Effector memory CD4-positive, alpha-beta T cell (primary cell): Measurements from ENCODE around the gene POLR1G.

Source experiments
- DNase-seq, 3 donors: peaks; one replicate each; pipeline ENCODE4 v3.0.0-alpha.2; 2020
- H3K27ac ChIP-seq: 2 replicates; pipeline ENCODE4 v1.7.0; 2013; ENCODE audit warnings: mild to moderate bottlenecking, low read length, moderate library complexity; ENCODE audit not compliant: insufficient read depth, poor library complexity, severe bottlenecking
- H3K27me3 ChIP-seq: replicated peaks from 2 replicates; pipeline ENCODE4 v1.7.0; 2013; ENCODE audit warnings: mild to moderate bottlenecking, low read length; ENCODE audit not compliant: insufficient read depth, control insufficient read depth, poor library complexity, severe bottlenecking
- H3K36me3 ChIP-seq: 2 replicates; pipeline ENCODE4 v1.7.0; 2013; ENCODE audit warnings: mild to moderate bottlenecking, low read length, moderate library complexity; ENCODE audit not compliant: control insufficient read depth, insufficient read depth
- H3K4me1 ChIP-seq: 2 replicates; pipeline ENCODE4 v1.7.0; 2013; ENCODE audit warnings: low read length, mild to moderate bottlenecking; ENCODE audit not compliant: control insufficient read depth, insufficient read depth, poor library complexity, severe bottlenecking
- H3K4me3 ChIP-seq: 2 replicates; pipeline ENCODE4 v1.7.0; 2013; ENCODE audit warnings: low read length, low read depth, mild to moderate bottlenecking; ENCODE audit not compliant: insufficient read depth, poor library complexity, severe bottlenecking
- H3K9me3 ChIP-seq: 2 replicates; pipeline ENCODE4 v1.7.0; 2013; ENCODE audit warnings: mild to moderate bottlenecking, low read length, moderate library complexity; ENCODE audit not compliant: control insufficient read depth

POLR1G gene

GRCh38 chr19:45443462-45444317, 37.2 kb downstream of the POLR1G start:
- DNase-seq = peak; percentile 52 to 65 (median 54)
- Histone ChIP-seq H3K27me3 (no peaks in the 10 kb centered on the region), H3K27ac (peak overlapping the region; percentile 89), H3K4me3 (peak overlapping the region; percentile 45), H3K4me1 (peaks cover 37% of the 10 kb centered on the region), H3K9me3 (no peaks in the 10 kb centered on the region), H3K36me3 (no peaks in the 10 kb centered on the region)

GRCh38 chr19:45444318-45445041, 38.0 kb downstream of the POLR1G start:
- Histone ChIP-seq H3K27me3 (no peaks in the 10 kb centered on the region), H3K27ac (peak overlapping the region; percentile 89), H3K4me1 (peaks cover 45% of the 10 kb centered on the region), H3K4me3 (peak overlapping the region; percentile 45), H3K36me3 (no peaks in the 10 kb centered on the region), H3K9me3 (no peaks in the 10 kb centered on the region)
- peak; percentile 71 to 81 (median 76) for DNase-seq

DNA sequence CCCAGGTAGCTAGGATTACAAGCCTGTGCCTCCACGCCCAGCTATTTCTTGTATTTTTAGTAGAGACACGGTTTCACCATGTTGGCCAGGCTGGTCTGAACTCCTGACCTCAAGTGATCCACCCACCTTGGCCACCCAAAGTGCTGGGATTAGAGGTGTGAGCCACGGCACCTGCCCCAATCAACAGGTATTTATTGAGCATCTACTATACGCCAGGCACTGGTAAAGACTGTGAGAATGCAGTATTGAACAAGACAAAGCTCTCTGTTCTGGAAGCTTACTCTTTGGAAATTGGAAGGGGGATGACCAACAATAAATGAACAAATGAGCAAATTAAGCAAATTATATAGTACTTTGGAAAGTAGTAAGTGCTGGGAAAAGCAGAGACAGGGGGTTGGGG, 38.7 kb downstream of the POLR1G start:
- Histone ChIP-seq H3K36me3 (no peaks in the 10 kb centered on the region), H3K27me3 (no peaks in the 10 kb centered on the region), H3K27ac (peak overlapping the region; percentile 89), H3K4me3 (no peak overlapping the region), H3K9me3 (no peaks in the 10 kb centered on the region), H3K4me1 (peaks cover 47% of the 10 kb centered on the region)
- DNase-seq = no peak

DNA sequence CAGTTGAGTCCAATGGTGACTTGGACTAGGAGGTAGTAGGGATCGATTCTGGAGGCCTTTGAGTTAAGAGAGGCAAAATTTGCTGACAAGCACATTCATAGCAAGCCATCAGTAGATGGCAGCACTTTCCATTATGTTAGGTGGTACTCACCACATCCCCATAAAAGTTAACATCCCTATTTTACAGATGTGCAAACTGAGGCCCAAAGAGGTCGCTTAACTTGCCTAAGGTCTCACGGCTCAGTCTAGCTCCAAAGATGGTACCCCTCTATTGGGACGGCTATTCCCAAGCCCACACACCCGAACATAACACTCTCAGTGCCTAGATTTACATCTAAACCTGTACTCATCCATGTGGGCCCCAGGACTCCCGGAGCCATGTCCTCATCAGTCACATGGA, 39.9 kb downstream of the POLR1G start:
- Histone ChIP-seq H3K27ac (no peak overlapping the region), H3K27me3 (no peaks in the 10 kb centered on the region), H3K36me3 (no peaks in the 10 kb centered on the region), H3K4me1 (peaks cover 49% of the 10 kb centered on the region), H3K9me3 (no peaks in the 10 kb centered on the region), H3K4me3 (no peak overlapping the region)
- DNase-seq = no peak

GRCh38 chr19:45446944-45447343, 40.5 kb downstream of the POLR1G start:
- no peak for DNase-seq
- Histone ChIP-seq H3K27me3 (no peaks in the 10 kb centered on the region), H3K27ac (no peak overlapping the region), H3K36me3 (no peaks in the 10 kb centered on the region), H3K4me3 (no peak overlapping the region), H3K9me3 (no peaks in the 10 kb centered on the region), H3K4me1 (peaks cover 56% of the 10 kb centered on the region)

- H3K36me3 ChIP-seq = no peaks in the 10 kb centered on the region
- DNase-seq = no peak
- H3K27ac ChIP-seq = peak overlapping the region; percentile 99
- H3K9me3 ChIP-seq = no peaks in the 10 kb centered on the region
- H3K4me3 ChIP-seq = no peak overlapping the region
- H3K27me3 ChIP-seq = no peaks in the 10 kb centered on the region
- H3K4me1 ChIP-seq = peaks cover 43% of the 10 kb centered on the region
These were observed 41.9 kb downstream of the POLR1G start for GRCh38 chr19:45448425-45448756.

GRCh38 chr19:45448887-45449299, 42.4 kb downstream of the POLR1G start:
- Histone ChIP-seq H3K27me3 (no peaks in the 10 kb centered on the region), H3K4me3 (no peak overlapping the region), H3K9me3 (no peaks in the 10 kb centered on the region), H3K36me3 (no peaks in the 10 kb centered on the region), H3K4me1 (peaks cover 41% of the 10 kb centered on the region), H3K27ac (peak overlapping the region; percentile 99)
- DNase-seq = peak in 2 of 3 donors; percentile 11 to 41

GRCh38 chr19:45450012-45450333, 43.5 kb downstream of the POLR1G start:
- Histone ChIP-seq H3K27ac (peak overlapping the region; percentile 99), H3K27me3 (no peaks in the 10 kb centered on the region), H3K4me1 (peaks cover 33% of the 10 kb centered on the region), H3K4me3 (peak overlapping the region; percentile 54), H3K36me3 (no peaks in the 10 kb centered on the region), H3K9me3 (no peaks in the 10 kb centered on the region)
- peak; percentile 30 to 50 (median 45) for DNase-seq

GRCh38 chr19:45451131-45451849, 44.8 kb downstream of the POLR1G start:
- Histone ChIP-seq H3K27ac (peak overlapping the region; percentile 99), H3K36me3 (no peaks in the 10 kb centered on the region), H3K4me1 (peaks cover 40% of the 10 kb centered on the region), H3K9me3 (no peaks in the 10 kb centered on the region), H3K27me3 (no peaks in the 10 kb centered on the region), H3K4me3 (peak overlapping the region; percentile 80)
- peak; percentile 66 to 74 (median 69) for DNase-seq
